Spleen (tissue), 11 donors: Measurements from ENCODE around the gene WDR47. TPM values are rescaled to one million over a fixed set of nuclear protein-coding genes. Genes with fewer than 3 reads are reported as not detected.

Experiments
- DNase-seq: peaks from one replicate; pipeline ENCODE4 v3.0.0-alpha.2; 2020
- H3K27ac ChIP-seq, 8 donors: fragments of 200-600 bp; sonication (generic) in 7 of 8; 1 replicate in 4 of 8; 2 replicates in 4 of 8; pipeline versions ENCODE4 v1.5.0 to v1.8.0; 2016 to 2021; ENCODE audit warnings: inconsistent platforms in 4 of 8, mild to moderate bottlenecking in 4 of 8, moderate library complexity in 1 of 8
- H3K27me3 ChIP-seq, 7 donors: fragments of 200-600 bp; sonication (generic) in 6 of 7; replicated peaks in 1 of 7; 1 replicate in 4 of 7; 2 replicates in 3 of 7; pipeline versions ENCODE4 v1.5.0 to v1.8.0; 2016 to 2021; ENCODE audit warnings: inconsistent platforms in 3 of 7, mild to moderate bottlenecking in 1 of 7
- H3K36me3 ChIP-seq, 6 donors: fragments of 200-600 bp; sonication (generic) in 5 of 6; 1 replicate in 4 of 6; 2 replicates in 2 of 6; pipeline versions ENCODE4 v1.5.0 to v1.8.0; 2016 to 2021; ENCODE audit warnings: inconsistent platforms in 2 of 6
- H3K4me1 ChIP-seq, 6 donors: fragments of 200-600 bp; sonication (generic) in 5 of 6; 1 replicate in 3 of 6; 2 replicates in 3 of 6; pipeline versions ENCODE4 v1.5.0 to v1.8.0; 2016 to 2021; ENCODE audit warnings: inconsistent platforms in 3 of 6
- H3K4me3 ChIP-seq, 8 donors: fragments of 200-600 bp; sonication (generic) in 7 of 8; 1 replicate in 4 of 8; 2 replicates in 4 of 8; pipeline versions ENCODE4 v1.5.0 to v1.8.0; 2016 to 2021; ENCODE audit warnings: inconsistent platforms in 4 of 8, mild to moderate bottlenecking in 4 of 8, moderate library complexity in 2 of 8
- H3K9me3 ChIP-seq, 8 donors: fragments of 200-600 bp; sonication (generic) in 7 of 8; 1 replicate in 4 of 8; 2 replicates in 4 of 8; pipeline versions ENCODE4 v1.5.0 to v1.8.0; 2016 to 2021; ENCODE audit warnings: inconsistent platforms in 4 of 8
- CTCF ChIP-seq, 11 experiments: fragments of 200-600 bp in 7 of 11; fragments of 450-650 bp in 4 of 11; sonication (generic) in 4 of 11; IDR thresholded peaks in 8 of 11; conservative IDR thresholded peaks in 3 of 11; 1 replicate in 7 of 11; 2 replicates in 4 of 11; pipeline versions ENCODE4 v1.4.0 to v1.8.0; 2016 to 2021; ENCODE audit warnings: antibody characterized with exemption in 11 of 11, inconsistent platforms in 4 of 11, mild to moderate bottlenecking in 1 of 11
- POLR2A ChIP-seq, 3 donors: fragments of 450-650 bp; IDR thresholded peaks; one replicate each; pipeline ENCODE4 v1.5.1; 2017; ENCODE audit warnings: antibody characterized with exemption in 3 of 3, mild to moderate bottlenecking in 1 of 3
- POLR2AphosphoS5 ChIP-seq, 3 donors: sonication (generic); formaldehyde crosslinking; IDR thresholded peaks; one replicate each; pipeline ENCODE4 v1.5.1; 2017; ENCODE audit warnings: antibody characterized with exemption in 3 of 3
- WGBS, 5 donors: extraction: QIAGEN DNeasy Blood & Tissue Kit in 3 of 5; methylation state at CpG; one replicate each; pipeline versions ENCODE4 v1.1.5 to v1.1.7; 2013 to 2018; 5-methylcytosine and 5-hydroxymethylcytosine counted together
- intact Hi-C: fragments of 100-400 bp; cut with DNase I; formaldehyde crosslinking; loops from one replicate; pipeline ENCODE4 v1.15.0; 2023; ENCODE audit warnings: low total_unique reads
- polyA plus RNA-seq, 3 donors: library from polyadenylated mRNA; stranded (reverse); fragments of 200-250 nt; gene quantifications; one replicate each; pipeline ENCODE4 v1.2.1, GENCODE V29; 2013
- total RNA-seq, 7 donors: library from RNA; depleted of rRNA in 3 of 7; stranded (reverse); fragments of >200 nt in 3 of 7; fragmentation: NEBNext Ultra II Directional in 4 of 7; extraction: Animal tissue kit (Norgen Biotek cat#: 25700) in 4 of 7; gene quantifications; one replicate each; pipeline versions ENCODE4 v1.1.0 to v1.2.1, GENCODE V29; 2016 to 2021
- donor health status: healthy with polysubstance abuse.
- donor health status: DM: no; HTN: no; CAD: no; lungs with moderate emphysema.
- donor health status: DM: no; HTN: no; CAD: no.
- donor health status: Bipolar disorder and iron deficiency.
- donor health status: healthy.
- donor health status: DM: no; HTN: no; CAD: no.
- donor health status: DM: yes; HTN: yes; CAD: no.

WDR47 gene
- total and polyA plus RNA-seq, 10 donors: 1.9 to 20.1 (median 13.1) TPM

- Histone ChIP-seq H3K4me1 (no peaks in the 10 kb centered on the region), H3K36me3 (no peaks in the 10 kb centered on the region), H3K27ac (no peak overlapping the region), H3K9me3 (no peaks in the 10 kb centered on the region), H3K27me3 (no peaks in the 10 kb centered on the region), H3K4me3 (no peak overlapping the region)
- DNase-seq: no peak
- no peak for TF ChIP-seq POLR2AphosphoS5 (IDR thresholded peaks at IDR 0.05)
- TF ChIP-seq POLR2A (IDR thresholded peaks at IDR 0.05): no peak
- no peak for TF ChIP-seq CTCF (IDR thresholded peaks at IDR 0.05 in 8 of 11, conservative IDR thresholded peaks at IDR 0.05 in 3 of 11)
- intact Hi-C loops: no loop called here
- WGBS, 5 donors: 84 to 89% (median 88%) methylated on average over 7 of the region's 7 CpGs
These were observed 8.5 kb upstream of the WDR47 start for GRCh38 chr1:109050228-109050995.

- intact Hi-C loops: no loop called here
- H3K27me3 ChIP-seq: no peaks in the 10 kb centered on the region
- no peak overlapping the region for H3K4me3 ChIP-seq
- no peaks in the 10 kb centered on the region for H3K4me1 ChIP-seq
- no peak overlapping the region for H3K27ac ChIP-seq
- 11 to 26% (median 21%) methylated on average over 2 of the region's 2 CpGs for WGBS, 5 donors
- no peak for DNase-seq
- H3K9me3 ChIP-seq: no peaks in the 10 kb centered on the region
- no peaks in the 10 kb centered on the region for H3K36me3 ChIP-seq
- TF ChIP-seq POLR2AphosphoS5 (IDR thresholded peaks at IDR 0.05) (no peak), CTCF (IDR thresholded peaks at IDR 0.05 in 8 of 11, conservative IDR thresholded peaks at IDR 0.05 in 3 of 11) (no peak), POLR2A (IDR thresholded peaks at IDR 0.05) (no peak)
These were observed 6.4 kb upstream of the WDR47 start for GRCh38 chr1:109048335-109048734.

GRCh38 chr1:109047339-109047738 lies 5.4 kb upstream of the WDR47 start:
- H3K4me1 ChIP-seq: peaks cover 0 to 5% (median 3%) of the 10 kb centered on the region in 6 donors
- H3K36me3 ChIP-seq: no peaks in the 10 kb centered on the region
- whole genome bisulfite sequencing, 5 donors: 87 to 93% (median 88%) methylated on average over 6 of the region's 6 CpGs
- H3K27ac ChIP-seq: no peak overlapping the region
- intact Hi-C loops: no loop called here
- TF ChIP-seq POLR2A (IDR thresholded peaks at IDR 0.05) (no peak), POLR2AphosphoS5 (IDR thresholded peaks at IDR 0.05) (no peak), CTCF (IDR thresholded peaks at IDR 0.05 in 8 of 11, conservative IDR thresholded peaks at IDR 0.05 in 3 of 11) (no peak)
- DNase-seq: no peak
- no peaks in the 10 kb centered on the region for H3K9me3 ChIP-seq
- H3K4me3 ChIP-seq: no peak overlapping the region
- H3K27me3 ChIP-seq: no peaks in the 10 kb centered on the region

GRCh38 chr1:109046671-109047070 lies 4.8 kb upstream of the WDR47 start:
- no peak overlapping the region for H3K27ac ChIP-seq
- intact Hi-C loops: no loop called here
- no peak for DNase-seq
- H3K4me3 ChIP-seq: no peak overlapping the region
- H3K27me3 ChIP-seq: no peaks in the 10 kb centered on the region
- TF ChIP-seq CTCF (IDR thresholded peaks at IDR 0.05 in 8 of 11, conservative IDR thresholded peaks at IDR 0.05 in 3 of 11) (no peak), POLR2AphosphoS5 (IDR thresholded peaks at IDR 0.05) (no peak), POLR2A (IDR thresholded peaks at IDR 0.05) (no peak)
- no peaks in the 10 kb centered on the region for H3K36me3 ChIP-seq
- H3K4me1 ChIP-seq: peaks cover 0 to 6% (median 3%) of the 10 kb centered on the region in 6 donors
- no peaks in the 10 kb centered on the region for H3K9me3 ChIP-seq
- 82 to 90% (median 86%) methylated on average over 4 of the region's 4 CpGs for WGBS, 5 donors
